Right atrium auricular region (tissue), 2 donors: ENCODE data around the gene ARID5A. TPM values are rescaled to one million over a fixed set of nuclear protein-coding genes. Genes with fewer than 3 reads are reported as not detected.

Experiments used
- DNase-seq: peaks from one replicate; pipeline ENCODE4 v3.0.0-alpha.2; 2019; ENCODE audit warnings: low spot score
- H3K27ac ChIP-seq, 2 donors: fragments of 200-600 bp; sonication (generic); 1 replicate in 1 of 2; 2 replicates in 1 of 2; pipeline ENCODE4 v1.5.1; 2016 to 2019
- H3K27me3 ChIP-seq, 2 donors: fragments of 200-600 bp; sonication (generic); one replicate each; pipeline versions ENCODE4 v1.5.1 to v1.6.0; 2017 to 2019
- H3K36me3 ChIP-seq: fragments of 200-600 bp; sonication (generic); one replicate; pipeline ENCODE4 v1.5.1; 2016
- H3K4me1 ChIP-seq, 2 donors: fragments of 200-600 bp; sonication (generic); one replicate each; pipeline versions ENCODE4 v1.5.1 to v1.6.0; 2017 to 2019
- H3K4me3 ChIP-seq, 2 donors: fragments of 200-600 bp; sonication (generic); 1 replicate in 1 of 2; 2 replicates in 1 of 2; pipeline ENCODE4 v1.5.1; 2017 to 2019; ENCODE audit warnings: mild to moderate bottlenecking in 1 of 2, moderate library complexity in 1 of 2
- H3K9me3 ChIP-seq, 2 donors: fragments of 200-600 bp; sonication (generic); one replicate each; pipeline ENCODE4 v1.5.1; 2019
- total RNA-seq, 2 donors: library from RNA; depleted of rRNA; stranded (reverse); fragments of >200 nt; gene quantifications; one replicate each; pipeline ENCODE4 v1.1.0, GENCODE V29; 2016
- TF ChIP-seq, protein P1 (sequence below), 2 donors: fragments of 200-600 bp; sonication (generic); IDR thresholded peaks; one replicate each; pipeline ENCODE4 v1.5.1; 2019; ENCODE audit warnings: antibody characterized with exemption in 2 of 2

ARID5A gene
- total RNA-seq, 2 donors from 2014 or later, result 17.1 to 52.6 TPM

DNA sequence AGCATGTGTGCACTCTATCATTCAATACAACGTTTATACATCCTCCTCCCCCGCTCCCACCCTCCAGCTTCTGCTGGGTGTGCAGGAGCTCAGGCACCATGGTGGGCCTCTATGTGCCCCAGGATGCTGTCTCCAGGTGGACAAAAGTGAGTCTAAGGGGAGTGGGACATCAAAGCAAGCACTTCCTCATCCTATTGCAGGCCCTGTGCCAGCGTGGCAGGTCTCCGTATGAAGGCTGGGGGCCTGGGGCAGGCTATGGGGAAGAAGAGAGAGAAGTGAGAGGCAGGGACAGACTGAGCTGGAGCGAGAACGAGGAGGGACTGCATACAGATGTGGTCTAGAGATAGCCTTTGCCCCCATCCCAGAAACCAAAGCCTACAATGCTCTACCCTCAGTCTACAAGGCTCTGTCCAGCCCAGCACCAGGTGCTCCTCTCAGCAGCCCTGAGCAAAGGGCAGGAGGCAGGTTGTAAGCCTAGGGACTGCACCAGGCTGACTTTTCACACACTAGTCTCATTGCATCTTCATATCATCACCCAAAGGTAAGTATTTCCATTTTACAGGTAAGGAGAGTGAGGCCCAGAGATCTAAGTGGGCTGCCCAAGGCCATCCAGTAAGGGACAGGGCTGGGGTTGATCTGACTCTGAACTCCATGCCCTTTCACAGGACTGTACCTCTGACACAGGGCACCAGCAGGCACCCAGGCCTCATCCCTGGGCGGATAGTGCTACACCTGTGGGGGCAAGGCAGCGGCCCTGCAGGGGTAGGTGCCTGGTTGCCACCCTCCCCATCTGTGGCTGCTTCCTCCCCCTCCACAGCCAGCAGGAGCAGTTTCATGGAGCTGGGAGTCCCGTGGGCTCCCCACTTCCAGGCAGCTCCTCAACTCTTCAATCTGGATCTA lies 14.0 kb upstream of the ARID5A start:
- Histone ChIP-seq H3K9me3 (peaks cover 0 to under 1% of the 10 kb centered on the region in 2 donors), H3K27me3 (no peaks in the 10 kb centered on the region), H3K27ac (no peak overlapping the region), H3K4me1 (peaks cover 0 to 8% of the 10 kb centered on the region in 2 donors), H3K36me3 (no peaks in the 10 kb centered on the region), H3K4me3 (no peak overlapping the region)
- TF ChIP-seq, protein P1, sequence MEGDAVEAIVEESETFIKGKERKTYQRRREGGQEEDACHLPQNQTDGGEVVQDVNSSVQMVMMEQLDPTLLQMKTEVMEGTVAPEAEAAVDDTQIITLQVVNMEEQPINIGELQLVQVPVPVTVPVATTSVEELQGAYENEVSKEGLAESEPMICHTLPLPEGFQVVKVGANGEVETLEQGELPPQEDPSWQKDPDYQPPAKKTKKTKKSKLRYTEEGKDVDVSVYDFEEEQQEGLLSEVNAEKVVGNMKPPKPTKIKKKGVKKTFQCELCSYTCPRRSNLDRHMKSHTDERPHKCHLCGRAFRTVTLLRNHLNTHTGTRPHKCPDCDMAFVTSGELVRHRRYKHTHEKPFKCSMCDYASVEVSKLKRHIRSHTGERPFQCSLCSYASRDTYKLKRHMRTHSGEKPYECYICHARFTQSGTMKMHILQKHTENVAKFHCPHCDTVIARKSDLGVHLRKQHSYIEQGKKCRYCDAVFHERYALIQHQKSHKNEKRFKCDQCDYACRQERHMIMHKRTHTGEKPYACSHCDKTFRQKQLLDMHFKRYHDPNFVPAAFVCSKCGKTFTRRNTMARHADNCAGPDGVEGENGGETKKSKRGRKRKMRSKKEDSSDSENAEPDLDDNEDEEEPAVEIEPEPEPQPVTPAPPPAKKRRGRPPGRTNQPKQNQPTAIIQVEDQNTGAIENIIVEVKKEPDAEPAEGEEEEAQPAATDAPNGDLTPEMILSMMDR (IDR thresholded peaks at IDR 0.05), result no peak
- DNase-seq, result no peak

DNA sequence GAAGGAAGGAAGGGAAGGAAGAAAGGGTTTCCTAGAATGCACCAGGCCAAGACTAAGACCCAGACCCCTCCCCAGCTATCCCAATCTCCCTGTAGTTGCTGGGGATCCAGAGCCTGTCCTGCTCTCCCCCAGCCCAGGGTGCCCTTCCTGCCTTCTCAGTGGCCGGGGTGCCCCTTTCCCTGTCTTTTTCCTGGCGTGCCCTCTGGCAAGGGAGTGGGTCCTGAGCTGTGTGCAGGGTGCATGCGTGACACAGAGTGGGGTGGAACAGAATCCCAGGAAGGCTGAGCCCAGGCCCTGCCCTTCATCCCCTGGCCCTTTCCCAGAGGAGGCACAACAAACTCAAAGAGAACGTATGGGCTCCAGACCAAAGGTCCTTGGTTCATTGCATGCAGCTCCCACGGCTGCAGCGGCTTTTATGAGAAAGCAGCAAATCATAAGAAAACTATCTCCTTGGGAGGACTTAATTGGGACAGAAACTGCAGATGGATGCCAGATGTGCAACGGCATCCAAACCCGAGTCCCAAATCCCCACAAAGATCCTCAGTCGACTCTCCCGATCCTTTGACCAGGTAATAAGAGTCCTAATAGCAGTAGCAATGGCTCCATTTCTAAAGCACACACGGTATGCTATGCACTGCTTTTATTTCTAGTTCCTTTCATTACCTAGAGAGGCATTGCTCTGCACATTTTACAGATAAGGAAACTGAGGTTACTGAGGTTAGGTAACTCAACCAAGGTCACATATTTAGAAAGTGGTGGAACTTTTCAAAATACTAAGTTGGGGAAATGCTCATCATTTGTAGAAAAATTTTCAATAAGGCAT lies 12.7 kb upstream of the ARID5A start:
- no peak overlapping the region for H3K4me3 ChIP-seq
- no peak overlapping the region for H3K27ac ChIP-seq
- TF ChIP-seq, protein P1 (IDR thresholded peaks at IDR 0.05), result no peak
- H3K36me3 ChIP-seq, result no peaks in the 10 kb centered on the region
- DNase-seq, result no peak
- no peaks in the 10 kb centered on the region for H3K9me3 ChIP-seq
- H3K27me3 ChIP-seq, result no peaks in the 10 kb centered on the region
- H3K4me1 ChIP-seq, result peaks cover 0 to 21% of the 10 kb centered on the region in 2 donors

DNA sequence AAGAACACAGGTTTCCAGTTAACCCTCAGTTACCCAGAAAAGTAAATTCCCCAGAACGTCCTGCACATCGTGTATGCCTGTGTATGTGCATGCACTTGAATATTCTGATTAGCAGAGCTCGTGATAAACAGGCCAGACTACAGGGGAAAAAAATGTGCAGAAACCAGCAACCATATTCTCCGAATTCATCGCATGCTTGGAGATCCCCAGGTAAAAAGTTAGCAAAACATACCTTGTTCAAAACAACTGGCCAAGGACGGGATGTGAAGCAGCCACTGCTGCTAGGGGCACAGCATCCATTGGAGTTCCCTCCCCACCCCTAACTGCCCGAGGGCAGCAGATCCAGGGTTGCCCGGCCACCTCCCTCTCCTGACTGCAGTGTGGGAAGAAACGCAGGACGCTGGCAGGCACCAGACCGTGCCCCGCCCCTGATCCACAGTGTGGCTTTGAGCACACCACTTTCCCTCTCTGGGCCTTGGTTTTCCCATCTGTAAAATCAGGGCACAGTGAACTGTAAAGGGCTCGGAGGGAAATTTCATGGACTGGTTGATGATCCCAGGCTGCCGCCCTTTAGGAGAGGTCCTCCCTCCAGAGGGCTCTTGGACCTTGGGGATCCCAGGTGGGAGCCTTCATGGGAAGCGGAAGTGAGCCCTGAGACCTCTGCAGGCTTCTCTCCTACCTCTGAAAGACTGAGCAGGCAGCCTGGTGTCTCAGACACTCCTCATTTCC lies 11.9 kb upstream of the ARID5A start:
- DNase-seq, result no peak

DNA sequence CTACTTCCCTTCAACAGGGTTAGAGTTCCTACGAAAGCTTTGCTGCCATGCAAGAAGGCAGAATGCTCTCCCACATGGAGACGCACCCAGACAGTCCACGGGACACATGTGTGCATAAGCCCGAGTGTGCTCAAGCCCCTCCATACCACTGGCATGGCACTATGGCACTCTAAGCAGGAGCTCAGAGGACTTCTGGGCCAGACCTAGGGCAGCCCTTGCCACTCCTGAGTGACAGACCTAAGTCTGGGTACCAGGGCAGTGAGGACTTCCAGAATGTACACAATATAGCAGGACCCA lies 11.4 kb upstream of the ARID5A start:
- H3K36me3 ChIP-seq, result no peaks in the 10 kb centered on the region
- H3K4me3 ChIP-seq, result no peak overlapping the region
- TF ChIP-seq, protein P1 (IDR thresholded peaks at IDR 0.05), result no peak
- DNase-seq, result no peak
- no peaks in the 10 kb centered on the region for H3K27me3 ChIP-seq
- H3K27ac ChIP-seq, result no peak overlapping the region
- H3K4me1 ChIP-seq, result peaks cover 0 to 33% of the 10 kb centered on the region in 2 donors
- no peaks in the 10 kb centered on the region for H3K9me3 ChIP-seq

More for the DNA sequence above, 11.9 kb upstream of the ARID5A start:
- H3K9me3 ChIP-seq, result no peaks in the 10 kb centered on the region
- no peaks in the 10 kb centered on the region for H3K36me3 ChIP-seq
- no peaks in the 10 kb centered on the region for H3K27me3 ChIP-seq
- peaks cover 0 to 29% of the 10 kb centered on the region in 2 donors for H3K4me1 ChIP-seq
- no peak overlapping the region for H3K27ac ChIP-seq
- TF ChIP-seq, protein P1 (IDR thresholded peaks at IDR 0.05), result no peak
- H3K4me3 ChIP-seq, result no peak overlapping the region

DNA sequence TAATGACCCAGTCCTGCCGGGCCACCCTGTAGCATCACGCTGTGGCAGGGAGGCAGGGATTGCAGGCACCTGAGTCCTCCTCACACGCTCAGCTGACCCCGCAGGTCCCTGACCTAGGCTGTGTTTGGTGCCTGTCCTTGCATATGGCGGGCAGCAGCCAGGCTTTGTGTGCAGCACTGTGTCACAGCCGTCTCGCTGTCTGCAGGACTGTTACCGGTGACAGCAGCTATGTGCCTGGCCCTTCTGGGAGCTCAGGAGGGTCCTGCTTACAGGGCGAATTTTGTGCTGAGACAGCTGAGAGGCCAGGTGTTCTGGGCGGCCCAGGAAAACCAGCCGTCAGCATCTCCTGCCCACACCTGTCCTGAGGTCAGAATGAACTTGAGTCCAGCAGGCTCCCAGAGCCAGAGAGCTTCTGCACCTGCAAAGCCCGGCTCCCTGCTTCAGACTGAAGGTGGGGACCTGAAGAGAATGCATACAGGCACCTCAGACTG lies 10.4 kb upstream of the ARID5A start:
- H3K27me3 ChIP-seq, result no peaks in the 10 kb centered on the region
- peaks cover 0 to 43% of the 10 kb centered on the region in 2 donors for H3K4me1 ChIP-seq
- TF ChIP-seq, protein P1 (IDR thresholded peaks at IDR 0.05), result no peak
- no peak for DNase-seq
- H3K4me3 ChIP-seq, result no peak overlapping the region
- H3K9me3 ChIP-seq, result no peaks in the 10 kb centered on the region
- no peak overlapping the region for H3K27ac ChIP-seq
- no peaks in the 10 kb centered on the region for H3K36me3 ChIP-seq
